GM18868 (cell line): ENCODE measurements around the gene SCGB1A1.
"Not testable (repeated sequence)": the region's sequence is repeated elsewhere in the genome, so short reads cannot be mapped to it uniquely, and the experiment has no call there.

ENCODE experiments used
- ATAC-seq: cut with Tn5 transposase; IDR thresholded peaks from one replicate; pipeline ENCODE4 v1.9.1; 2021; ENCODE audit warnings: mild to moderate bottlenecking, moderate library complexity; ENCODE audit not compliant: unreplicated experiment

The SCGB1A1 gene

DNA sequence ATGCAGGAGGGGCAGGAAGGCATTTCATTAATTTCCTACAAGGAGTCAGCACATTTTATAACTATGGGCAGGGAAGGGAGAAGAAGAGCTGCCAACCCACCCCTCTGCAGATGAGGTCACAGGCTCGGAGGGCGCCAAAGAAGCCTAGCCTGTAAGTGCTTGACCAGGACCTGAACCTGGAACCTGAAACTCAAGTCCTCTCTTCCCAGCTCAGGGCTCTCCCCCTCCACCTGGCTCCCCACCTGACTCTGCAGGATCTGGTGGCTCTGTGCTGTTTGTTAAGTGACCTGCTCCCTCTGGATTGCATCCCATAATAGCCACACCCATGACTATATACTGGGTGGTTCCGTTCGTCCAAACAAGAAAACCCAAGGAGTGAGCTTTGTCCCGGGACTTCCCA, 27.3 kb downstream of the SCGB1A1 start:
- no peak for ATAC-seq

DNA sequence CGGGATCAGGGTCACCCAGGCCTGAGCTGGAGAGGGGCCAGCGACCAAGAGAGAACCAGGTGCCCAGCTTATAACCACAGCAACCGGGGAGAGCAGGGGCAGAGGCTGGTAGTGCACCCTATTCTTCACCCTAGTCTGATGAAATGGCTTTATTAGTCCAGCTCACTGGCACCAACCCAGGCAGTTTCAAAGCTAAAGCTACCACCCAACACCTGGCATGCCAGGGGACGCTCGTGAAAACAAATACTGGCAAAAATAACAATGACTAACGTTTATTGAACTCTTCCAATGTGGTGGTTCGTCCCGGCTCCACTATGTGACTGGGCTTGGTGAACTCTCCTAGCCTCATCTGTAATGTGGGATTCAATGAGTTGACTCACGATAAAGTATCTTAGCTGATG, 30.6 kb downstream of the SCGB1A1 start:
- ATAC-seq = no peak

DNA sequence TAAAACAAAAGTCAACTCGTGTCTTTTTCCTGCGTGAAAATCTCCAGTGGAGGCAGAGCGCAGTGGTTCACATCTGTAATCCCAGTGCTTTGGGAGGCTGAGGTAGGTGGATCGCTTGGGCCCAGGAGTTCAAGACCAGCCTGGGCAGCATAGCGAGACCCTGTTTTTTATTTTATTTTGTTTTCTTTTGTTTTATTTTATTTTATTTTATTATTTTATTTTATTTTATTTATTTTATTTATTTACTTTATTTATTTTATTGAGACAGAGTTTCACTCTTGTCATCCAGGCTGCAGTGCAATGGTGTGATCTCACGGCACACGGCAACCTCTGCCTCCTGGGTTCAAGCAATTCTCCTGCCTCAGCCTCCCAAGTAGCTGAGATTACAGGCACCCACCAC, 31.1 kb downstream of the SCGB1A1 start:
- ATAC-seq = not testable (repeated sequence)

DNA sequence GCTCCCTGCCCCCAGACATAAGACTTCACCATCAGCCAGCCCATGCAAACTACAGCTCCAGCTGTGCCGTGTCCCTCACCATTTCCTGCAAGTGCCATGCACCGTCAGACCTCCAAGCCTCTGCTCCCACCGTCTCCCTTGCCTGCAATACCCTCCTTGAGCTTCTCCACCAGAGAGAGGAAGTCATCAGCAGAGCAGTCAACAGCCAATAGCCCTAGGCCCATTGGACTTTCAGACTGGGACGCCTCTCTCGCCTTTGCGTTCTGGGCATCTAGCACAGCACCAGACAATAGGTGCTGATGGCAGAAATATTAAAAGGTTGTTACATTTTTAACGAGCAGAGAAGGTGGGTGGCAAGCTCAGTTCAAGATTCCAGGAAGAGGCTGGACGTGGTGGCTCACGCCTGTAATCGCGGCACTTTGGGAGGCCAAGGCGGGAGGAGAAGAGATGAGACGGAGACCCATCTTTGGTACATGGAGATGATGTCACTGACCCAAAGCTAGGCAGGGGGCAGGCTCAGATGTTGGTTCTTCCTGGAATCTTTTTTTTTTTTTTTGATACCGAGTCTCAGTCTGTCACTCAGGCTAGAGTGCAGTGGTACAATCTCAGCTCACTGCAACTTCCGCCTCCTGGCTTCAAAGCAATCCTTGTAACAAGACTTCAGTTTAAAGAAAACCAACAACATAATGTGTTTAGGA, 31.9 kb downstream of the SCGB1A1 start:
- ATAC-seq = no peak

DNA sequence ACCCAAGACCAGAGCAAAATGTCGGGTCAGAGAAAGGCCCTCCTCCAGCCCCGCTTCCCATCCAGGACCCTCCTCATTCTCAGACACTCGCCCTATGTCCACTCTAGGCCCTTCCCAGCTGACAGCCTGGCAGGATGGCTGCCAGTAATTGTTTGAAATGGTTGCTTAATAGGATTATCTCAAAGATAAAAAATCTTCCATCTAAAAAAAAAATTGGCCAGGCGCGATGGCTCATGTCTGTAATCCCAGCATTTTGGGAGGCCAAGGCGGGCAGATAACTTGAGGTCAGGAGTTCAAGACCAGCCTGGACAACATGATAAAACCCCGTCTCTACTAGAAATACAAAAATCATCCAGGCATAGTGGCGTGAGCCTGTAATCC, 32.4 kb downstream of the SCGB1A1 start:
- no peak for ATAC-seq

DNA sequence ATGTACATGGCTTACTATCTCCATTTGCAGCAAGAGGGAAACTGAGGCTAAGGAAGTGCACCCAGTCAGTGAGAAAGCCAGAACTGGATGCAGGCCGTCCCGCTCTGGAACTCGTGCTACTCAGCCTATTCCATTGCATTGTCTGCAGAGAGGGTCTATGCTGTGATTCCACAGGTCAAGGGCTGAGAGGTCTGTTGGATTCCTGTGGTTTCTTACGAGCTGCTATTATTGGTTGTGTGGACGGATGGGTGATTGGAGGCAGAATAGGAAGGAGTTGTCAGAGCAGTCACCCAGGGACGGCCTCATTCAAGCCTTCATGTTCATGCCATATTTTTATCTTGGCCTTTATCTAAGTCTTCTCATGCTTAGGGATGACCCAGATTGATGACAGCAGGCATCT, 33.4 kb downstream of the SCGB1A1 start:
- ATAC-seq = no peak

DNA sequence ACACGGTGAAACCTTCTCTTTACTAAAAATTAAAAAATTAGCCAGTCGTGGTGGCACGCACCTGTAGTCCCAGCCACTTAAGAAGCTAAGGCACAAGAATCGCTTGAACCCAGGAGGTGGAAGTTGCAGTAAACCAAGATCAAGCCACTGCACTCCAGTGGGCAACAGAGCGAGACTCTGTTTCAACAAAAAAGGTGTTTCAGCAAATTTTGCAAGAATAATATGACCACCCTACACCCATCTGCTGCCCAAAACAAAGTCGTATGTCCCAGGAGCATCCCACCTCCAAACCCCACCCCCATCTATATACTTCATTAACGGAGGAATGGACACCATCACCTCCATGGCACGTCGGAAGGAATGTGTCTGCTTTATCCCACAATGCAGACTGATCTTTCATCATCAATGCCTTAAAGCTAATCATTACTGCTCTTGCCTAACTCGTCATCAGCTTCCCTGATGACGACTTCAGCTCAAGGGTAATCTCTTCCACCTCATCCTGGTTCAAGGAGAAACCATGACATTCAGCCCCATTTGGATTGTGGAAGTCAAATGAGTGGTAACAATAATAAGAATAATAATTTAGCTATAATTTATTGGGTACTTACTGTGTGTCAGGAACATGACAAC, 34.1 kb downstream of the SCGB1A1 start:
- ATAC-seq = no peak

DNA sequence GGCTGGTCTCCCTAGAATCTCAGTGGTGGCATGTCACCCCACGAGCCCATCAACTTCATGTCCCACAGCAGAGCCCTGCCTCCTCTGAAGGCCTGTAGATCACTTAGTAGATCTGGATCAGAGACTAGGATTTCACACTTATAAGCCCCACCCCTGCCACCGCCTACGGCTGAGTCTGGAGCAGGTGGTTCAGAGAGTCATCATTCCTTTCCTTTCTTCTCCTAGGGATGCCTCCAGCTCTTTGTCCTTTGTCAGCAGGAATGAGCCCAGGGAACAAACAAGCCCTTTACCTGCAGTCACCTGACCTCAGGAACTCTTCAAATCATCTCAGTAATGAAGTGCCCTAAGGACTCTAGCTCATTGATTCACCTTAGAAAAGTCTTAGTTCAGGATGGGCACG, 37.8 kb downstream of the SCGB1A1 start:
- no peak for ATAC-seq

DNA sequence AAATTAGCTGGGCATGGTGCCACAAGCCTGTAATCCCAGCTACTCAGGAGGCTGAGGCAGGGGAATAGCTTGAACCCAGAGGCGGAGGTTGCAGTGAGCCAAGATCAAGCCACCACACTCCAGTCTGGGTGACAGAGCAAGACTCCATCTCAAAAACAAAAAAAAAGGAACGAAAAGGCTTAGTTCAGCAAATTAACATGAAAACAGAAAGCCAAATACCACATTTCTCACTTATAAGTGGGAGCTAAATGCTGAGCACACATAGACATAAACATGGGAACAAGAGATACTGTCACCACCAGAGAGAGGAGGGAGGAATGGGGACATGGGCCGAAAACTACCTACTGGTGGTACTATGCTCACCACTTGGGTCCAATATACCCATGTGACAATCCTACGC, 38.6 kb downstream of the SCGB1A1 start:
- no peak for ATAC-seq

DNA sequence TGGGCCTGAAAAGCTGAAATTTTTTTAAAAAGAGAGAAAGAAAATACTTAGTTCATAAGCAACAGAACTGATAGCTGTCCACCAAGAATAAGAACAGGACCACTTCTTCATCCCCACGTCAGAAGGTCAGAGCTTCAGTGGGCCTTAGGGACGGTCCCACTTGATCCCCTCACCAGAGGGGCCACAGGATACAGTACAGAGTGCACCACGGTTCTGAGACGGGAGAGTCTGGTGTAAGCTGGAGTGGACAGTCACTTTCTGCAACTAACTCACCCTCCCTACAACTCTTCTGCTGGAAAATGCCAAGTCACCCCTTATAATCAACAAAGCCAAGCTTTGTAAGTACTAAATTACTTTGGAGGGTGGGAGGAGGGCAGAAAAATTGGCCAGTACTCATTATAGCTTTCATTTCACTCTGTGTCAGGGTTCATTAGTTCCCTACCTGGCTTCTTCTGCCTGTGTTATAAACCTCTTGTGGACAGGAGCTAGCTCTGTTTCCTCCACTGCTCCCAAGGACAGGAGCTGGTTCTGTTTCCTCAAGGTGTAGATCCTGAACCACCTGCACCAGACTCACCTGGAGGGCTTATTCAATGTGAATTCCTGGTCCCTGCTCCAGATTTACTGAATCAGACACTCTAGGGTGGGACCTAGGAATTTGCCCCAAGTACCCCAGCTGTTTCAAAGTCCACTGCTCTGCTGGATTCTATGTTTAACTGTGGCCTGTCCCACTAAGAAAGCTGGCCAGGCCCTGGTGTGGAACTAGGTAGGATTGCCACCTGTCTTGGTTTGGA, 39.6 kb downstream of the SCGB1A1 start:
- no peak for ATAC-seq

DNA sequence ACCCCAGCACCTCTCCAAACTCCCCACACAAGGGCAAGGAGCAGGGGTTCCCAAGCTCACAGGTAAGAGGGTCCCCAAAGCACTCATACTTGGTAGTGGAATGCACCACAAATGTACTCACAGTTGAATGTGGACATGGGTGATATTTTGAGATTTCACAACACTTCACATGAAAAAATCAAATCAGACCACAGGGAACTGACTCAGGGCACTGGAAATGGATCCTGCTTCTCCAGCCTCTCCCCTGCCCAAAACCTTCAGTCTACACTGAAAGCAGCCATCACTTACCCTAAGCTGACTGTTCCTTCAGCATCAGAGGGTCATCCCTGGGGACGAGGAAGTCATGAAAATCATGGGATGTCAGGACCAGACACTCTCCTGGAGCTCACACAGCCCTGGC, 40.2 kb downstream of the SCGB1A1 start:
- ATAC-seq = no peak

DNA sequence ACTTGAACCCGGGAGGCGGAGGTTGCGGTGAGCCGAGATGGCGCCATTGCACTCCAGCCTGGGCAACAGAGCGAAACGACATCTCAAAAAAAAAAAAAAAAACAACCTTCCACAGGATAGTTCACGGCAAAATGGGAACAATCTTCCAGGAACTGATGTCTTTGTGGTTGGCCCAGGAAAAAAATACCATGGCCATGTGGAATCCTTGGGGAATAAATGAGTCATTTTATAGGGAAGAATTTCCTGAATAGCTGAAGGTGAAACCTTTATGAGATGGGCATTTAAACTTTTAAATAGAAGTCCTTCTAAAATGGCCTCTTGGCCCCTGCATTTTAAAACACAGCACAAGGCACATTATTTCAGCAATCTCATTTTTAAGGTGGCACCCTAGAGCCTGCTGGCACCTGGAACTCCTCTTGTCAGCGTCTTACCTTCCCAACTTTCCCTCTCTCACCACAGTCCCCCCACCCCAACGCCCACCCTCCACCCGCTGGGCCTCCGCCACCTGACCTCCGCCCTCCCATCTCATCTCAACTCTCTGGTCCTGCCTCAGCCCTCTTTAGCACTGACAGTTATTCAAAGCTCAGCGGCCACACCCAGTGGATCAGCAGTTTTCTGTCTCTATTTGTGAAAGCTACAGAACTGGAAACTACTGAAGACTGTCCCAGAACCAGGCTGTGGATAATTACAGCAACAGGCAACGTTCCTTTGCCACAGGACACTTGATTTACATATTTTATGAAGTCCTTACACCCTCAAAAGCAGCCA, 43.1 kb downstream of the SCGB1A1 start:
- no peak for ATAC-seq

DNA sequence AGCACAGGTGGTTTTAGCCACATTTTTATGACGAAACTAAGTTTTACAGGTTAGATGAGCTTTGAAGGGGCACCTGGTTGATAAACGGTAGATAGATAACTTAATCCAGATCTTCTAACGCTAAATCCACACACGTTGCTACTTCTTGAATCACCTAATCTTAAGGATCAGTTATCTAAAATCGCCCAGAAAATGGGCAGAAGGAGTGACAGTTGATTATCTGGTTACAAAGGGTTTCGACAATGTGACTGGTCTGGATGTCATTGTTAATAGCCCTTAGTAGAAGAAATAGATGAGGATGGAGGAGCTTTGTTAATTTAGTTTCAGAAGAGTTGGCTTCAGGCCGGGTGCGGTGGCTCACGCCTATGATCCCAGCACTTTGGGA, 43.7 kb downstream of the SCGB1A1 start:
- no peak for ATAC-seq

DNA sequence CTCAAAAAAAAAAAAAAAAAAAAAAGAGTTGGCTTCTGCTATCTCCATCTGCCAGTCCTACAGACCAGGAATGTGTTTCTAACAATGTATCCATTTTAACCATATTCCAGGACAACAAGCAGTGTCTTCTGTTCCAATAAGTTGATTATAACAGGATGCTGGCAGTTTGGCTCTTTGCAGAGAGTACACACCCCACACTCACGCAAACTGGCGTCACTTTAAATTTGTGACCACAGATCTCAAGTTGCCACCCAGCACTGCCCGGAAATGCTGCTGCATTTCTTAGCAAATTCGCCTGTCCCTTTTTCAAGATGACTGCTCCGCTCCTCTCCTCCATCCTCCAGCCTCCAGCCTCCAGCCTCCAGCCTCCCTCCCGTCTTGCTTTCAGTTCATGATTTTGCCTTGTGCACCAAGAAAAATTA, 44.3 kb downstream of the SCGB1A1 start:
- ATAC-seq = no peak

DNA sequence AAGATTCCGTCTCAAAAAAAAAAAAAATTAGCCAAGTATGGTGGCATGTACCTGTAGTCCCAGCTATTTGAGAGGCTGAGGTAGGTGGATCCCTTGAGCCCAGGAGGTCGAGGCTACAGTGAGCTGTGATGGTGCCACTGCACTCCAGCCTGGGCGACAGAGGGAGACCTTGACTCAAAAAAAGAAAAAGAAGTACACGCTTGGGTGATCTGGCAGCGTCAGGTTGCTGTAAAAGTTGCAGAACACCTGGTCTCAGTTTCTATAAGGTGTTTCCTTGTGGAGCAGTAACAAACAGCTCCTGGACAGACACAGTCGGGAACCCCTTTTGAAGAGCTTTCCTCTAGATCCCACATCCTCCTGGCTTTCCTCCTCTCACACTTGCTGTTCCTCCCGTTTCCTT, 45.8 kb downstream of the SCGB1A1 start:
- no peak for ATAC-seq

DNA sequence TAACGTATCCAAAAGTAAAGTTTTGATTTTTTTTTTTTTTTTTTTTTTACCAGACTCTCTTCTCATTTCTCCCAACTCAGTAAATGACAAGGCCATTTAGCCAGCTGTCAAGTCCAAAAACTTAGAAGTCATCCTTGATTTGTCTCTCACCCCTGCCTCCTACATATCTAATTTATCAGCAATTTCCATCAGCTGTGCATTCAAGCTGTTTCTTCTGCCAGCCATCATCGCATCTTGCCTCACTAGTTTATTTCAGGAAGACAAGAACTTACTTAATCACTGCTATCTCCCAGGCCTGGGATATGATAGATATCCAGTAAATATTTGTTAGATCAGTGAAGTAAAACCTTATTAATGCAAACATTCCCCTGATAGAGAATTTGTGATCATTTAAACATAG, 47.6 kb downstream of the SCGB1A1 start:
- no peak for ATAC-seq

DNA sequence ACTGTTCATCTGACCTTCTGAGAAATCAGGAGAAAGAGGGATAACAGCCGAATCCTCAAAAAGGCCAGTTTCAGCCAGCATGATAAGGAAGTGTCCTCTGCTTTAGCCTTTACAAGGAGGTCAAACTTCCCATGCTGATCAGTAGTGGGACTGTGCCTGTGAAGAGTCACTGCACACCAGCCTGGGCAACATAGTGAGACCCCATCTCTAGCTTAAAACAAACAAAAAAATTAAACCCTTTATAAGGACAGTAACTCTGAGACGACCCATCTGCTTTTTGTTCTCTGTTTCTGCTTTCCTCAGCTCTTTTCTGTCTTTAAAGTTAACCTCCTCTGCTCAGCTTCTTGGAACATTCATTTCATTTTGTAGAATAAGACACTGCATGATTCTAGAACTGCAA, 49.7 kb downstream of the SCGB1A1 start:
- no peak for ATAC-seq

DNA sequence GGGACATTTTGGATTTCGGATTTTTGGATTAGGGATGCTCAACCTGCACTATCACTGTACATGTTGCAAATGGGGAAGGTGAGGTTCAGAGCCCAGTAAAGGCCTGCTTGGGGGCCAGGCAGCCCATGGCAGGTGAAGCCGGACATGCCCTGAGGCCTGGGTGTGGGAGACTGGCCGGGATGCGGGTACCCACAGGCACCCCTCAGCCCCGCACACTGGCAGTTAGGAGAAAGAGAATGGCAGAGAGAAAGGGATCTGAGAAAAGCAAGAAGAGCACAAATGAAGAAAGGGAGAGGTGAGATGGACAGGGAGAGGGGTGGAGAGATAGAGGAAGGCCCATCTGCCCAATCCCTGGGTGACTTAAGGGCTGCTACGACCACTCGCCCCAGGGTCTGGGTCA, 52.8 kb downstream of the SCGB1A1 start:
- ATAC-seq = no peak

DNA sequence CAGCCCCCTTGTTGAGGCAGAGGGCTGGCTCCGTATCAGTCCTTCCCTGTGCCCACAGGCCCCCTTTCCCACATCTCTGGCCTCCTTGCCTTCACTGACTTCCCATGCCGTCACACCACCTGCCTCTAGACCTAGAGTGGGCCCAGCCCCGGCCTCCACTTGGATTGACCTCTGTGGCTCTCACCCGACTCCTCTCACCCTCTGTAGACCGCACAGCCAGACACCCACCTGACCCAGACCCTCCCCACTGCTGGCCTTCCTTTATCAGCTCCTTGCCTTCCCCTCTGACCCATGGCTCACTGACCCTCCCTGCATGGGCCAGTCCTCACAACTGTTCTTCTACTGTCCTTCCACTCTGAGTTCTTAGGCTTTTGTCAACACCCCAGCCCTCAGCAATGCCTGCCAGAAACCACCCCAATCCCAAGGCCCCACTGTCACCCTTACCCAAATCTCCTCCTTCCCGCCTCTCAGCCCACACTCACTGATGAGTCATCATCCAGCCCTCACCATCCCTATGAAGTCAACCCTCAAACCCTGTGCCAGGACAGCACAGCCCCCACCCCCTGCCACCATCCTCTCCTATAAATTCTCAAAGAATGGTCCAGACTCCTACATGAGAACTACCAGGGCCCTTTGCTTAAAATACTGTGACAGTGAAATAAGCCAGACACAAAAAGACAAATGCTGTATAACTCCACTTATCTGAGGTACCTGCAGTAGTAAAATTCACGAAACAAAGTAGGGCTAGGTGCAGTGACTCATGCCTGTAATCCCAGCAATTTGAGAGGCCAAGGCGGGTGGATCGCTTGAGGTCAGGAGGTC, 53.4 kb downstream of the SCGB1A1 start:
- ATAC-seq = no peak
